Panc1 (cell line): ENCODE measurements around the gene TRMT61A. TPM values are rescaled to one million over a fixed set of nuclear protein-coding genes. Genes with fewer than 3 reads are reported as not detected.

Experiments used
- ATAC-seq: fragments of 200-7000 bp; cut with Tn5 transposase; 2 replicates; pipeline ENCODE4 v1.9.1; 2020; ENCODE audit warnings: mild to moderate bottlenecking, moderate library complexity
- BruUV-seq: library from RNA; stranded (reverse); fragments of 400-500 nt; replicated peaks from 2 replicates; lab custom pipeline; 2021; lab: Mats Ljungman, UMichigan
- CTCF ChIA-PET: fragments of 300-600 bp; sonication (Branson Sonifier 250); formaldehyde crosslinking; loops from one replicate; lab custom pipeline; 2022; ENCODE audit warnings: antibody characterized with exemption; lab: Charles Lee
- POLR2A ChIA-PET: fragments of 300-600 bp; sonication (Branson Sonifier 250); formaldehyde crosslinking; loops from one replicate; lab custom pipeline; 2022; ENCODE audit warnings: antibody characterized with exemption; lab: Charles Lee
- DNase-seq: peaks from one replicate; pipeline ENCODE4 v3.0.0-alpha.2; 2010; ENCODE audit warnings: low read depth, low spot score
- H3K27ac ChIP-seq: 2 replicates; pipeline ENCODE4 v1.5.1; 2011; ENCODE audit warnings: mild to moderate bottlenecking, low read length, inconsistent platforms
- H3K27me3 ChIP-seq: fragments of 200-500 bp; sonication (Bioruptor generic); 2 replicates; pipeline ENCODE4 v1.6.0; 2014; ENCODE audit warnings: low read length, inconsistent platforms; ENCODE audit not compliant: control insufficient read depth, insufficient read depth
- H3K36me3 ChIP-seq: fragments of 200-500 bp; sonication (Bioruptor generic); 2 replicates; pipeline ENCODE4 v1.5.1; 2014; ENCODE audit warnings: inconsistent platforms, mild to moderate bottlenecking, low read length, moderate library complexity; ENCODE audit not compliant: control insufficient read depth, insufficient read depth
- H3K4me1 ChIP-seq: 2 replicates; pipeline ENCODE4 v1.5.1; 2011; ENCODE audit warnings: inconsistent platforms, mild to moderate bottlenecking, low read length, moderate library complexity; ENCODE audit not compliant: control insufficient read depth, insufficient read depth
- H3K4me3 ChIP-seq, 2 experiments: 2 replicates each; pipeline ENCODE4 v1.5.1; 2011 to 2012; ENCODE audit warnings: low read depth in 2 of 2, low read length in 2 of 2, mild to moderate bottlenecking in 2 of 2, inconsistent platforms in 1 of 2, moderate library complexity in 1 of 2
- H3K9me3 ChIP-seq: fragments of 200-500 bp; sonication (Bioruptor generic); 2 replicates; pipeline ENCODE4 v1.5.1; 2014; ENCODE audit warnings: low read depth, mild to moderate bottlenecking, inconsistent platforms, low read length, moderate library complexity; ENCODE audit not compliant: control insufficient read depth, insufficient read depth
- POLR2AphosphoS5 ChIP-seq: IDR thresholded peaks from 2 replicates; pipeline ENCODE4 v1.6.1; 2012; ENCODE audit warnings: mild to moderate bottlenecking, low read depth, low read length, moderate library complexity
- REST ChIP-seq, 2 experiments: IDR thresholded peaks; 2 replicates each; pipeline ENCODE4 v1.6.1; 2011 to 2012; ENCODE audit warnings: low read depth in 2 of 2, control low read depth in 1 of 2, low read length in 1 of 2, mild to moderate bottlenecking in 1 of 2, moderate library complexity in 1 of 2; ENCODE audit not compliant: insufficient read depth in 1 of 2
- SIN3A ChIP-seq: IDR thresholded peaks from 2 replicates; pipeline ENCODE4 v1.6.1; 2012; ENCODE audit warnings: low read depth, mild to moderate bottlenecking, low read length, moderate library complexity, borderline replicate concordance; ENCODE audit not compliant: insufficient read depth
- TCF7L2 ChIP-seq: IDR thresholded peaks from 2 replicates; pipeline ENCODE4 v1.6.1; 2011; ENCODE audit warnings: mild to moderate bottlenecking, low read depth, low read length, inconsistent platforms
- in situ Hi-C: cut with HindIII; loops from 2 replicates; pipeline ENCODE4 v1.10.0; 2016; ENCODE audit warnings: low sequenced_read_pairs, low pct_unique_long_range_greater_than_20kb
- intact Hi-C: fragments of 100-400 bp; cut with micrococcal nuclease; formaldehyde crosslinking; loops from one replicate; pipeline ENCODE4 v1.10.0; 2022; ENCODE audit not compliant: unreplicated experiment
- total RNA-seq: library from RNA; stranded (reverse); gene quantifications from one replicate; pipeline ENCODE4 v1.2.1, GENCODE V29; 2021; ENCODE audit not compliant: unreplicated experiment
- TF ChIP-seq, protein P1 (sequence below): fragments of 450-650 bp; IDR thresholded peaks from 2 replicates; pipeline ENCODE4 v1.5.1; 2017; ENCODE audit warnings: mild to moderate bottlenecking

TRMT61A gene
- total RNA-seq, 1 experiment from 2014 or later: 22.9 TPM

DNA sequence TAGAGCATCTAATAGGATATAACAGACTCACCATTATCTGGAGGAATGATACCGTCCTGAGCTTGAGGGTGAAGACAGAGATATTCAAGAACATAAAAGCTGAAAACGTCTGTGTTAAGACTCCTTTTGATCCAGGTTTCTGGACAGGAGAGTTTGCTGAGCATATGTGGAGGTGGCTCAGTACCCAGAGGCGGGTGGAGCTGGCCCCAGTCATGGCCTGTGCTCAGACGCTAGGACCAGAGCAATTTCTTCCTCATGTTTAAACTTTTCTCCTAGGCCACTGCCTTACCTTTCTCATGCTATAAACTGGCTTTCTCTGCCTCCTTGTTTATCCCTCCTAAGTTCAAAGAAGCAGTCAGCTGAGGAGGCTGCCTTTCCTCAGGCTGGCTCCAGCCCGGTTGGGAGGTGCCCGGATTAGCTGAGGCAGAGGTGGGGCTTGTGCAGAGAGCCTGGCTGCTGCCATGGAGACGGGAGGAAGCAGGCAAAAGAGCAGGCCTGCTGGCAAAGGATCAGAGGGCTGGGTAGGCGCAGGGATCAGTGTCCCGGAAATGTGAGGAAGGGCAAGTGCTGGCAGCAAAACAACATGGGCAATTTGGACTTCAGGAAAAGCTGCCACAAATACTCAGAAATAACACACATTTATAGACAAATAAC, 47.5 kb downstream of the TRMT61A start:
- no peak overlapping the region for H3K27ac ChIP-seq
- peak; percentile 74 for TF ChIP-seq TCF7L2
- TF ChIP-seq SIN3A: no peak
- no peaks in the 10 kb centered on the region; the same call in none of the 2 replicates for H3K4me1 ChIP-seq
- H3K27me3 ChIP-seq: no peaks in the 10 kb centered on the region
- peak; percentile 78 for ATAC-seq
- ChIA-PET CTCF (no interaction called here), POLR2A (interaction anchor here (0.6 kb wide), 1 partner anchor 122 kb away, joined by 3 read pairs; no protein-coding TSS in a partner anchor)
- in situ Hi-C loops: no loop called here
- H3K9me3 ChIP-seq: no peaks in the 10 kb centered on the region
- H3K4me3 ChIP-seq: no peak overlapping the region
- intact Hi-C loops: no loop called here
- BruUV-seq: no TSS peak
- no peak for DNase-seq
- no peaks in the 10 kb centered on the region; the same call in 1 of the 2 replicates for H3K36me3 ChIP-seq

- Histone ChIP-seq H3K4me1 (no peaks in the 10 kb centered on the region; the same call in none of the 2 replicates), H3K27me3 (no peaks in the 10 kb centered on the region), H3K9me3 (no peaks in the 10 kb centered on the region), H3K27ac (no peak overlapping the region), H3K36me3 (no peaks in the 10 kb centered on the region; the same call in 1 of the 2 replicates), H3K4me3 (no peak overlapping the region)
- intact Hi-C loops (no loop called here), in situ Hi-C loops (no loop called here)
- ATAC-seq (no peak), DNase-seq (no peak)
- ChIA-PET CTCF (no interaction called here), POLR2A (no interaction called here)
- TF ChIP-seq REST (IDR thresholded peaks at IDR 0.05; ENCODE audit: insufficient read depth in 1 of 2, low read depth in 2 of 2, low read length in 1 of 2): no peak
- TF ChIP-seq, protein P1, sequence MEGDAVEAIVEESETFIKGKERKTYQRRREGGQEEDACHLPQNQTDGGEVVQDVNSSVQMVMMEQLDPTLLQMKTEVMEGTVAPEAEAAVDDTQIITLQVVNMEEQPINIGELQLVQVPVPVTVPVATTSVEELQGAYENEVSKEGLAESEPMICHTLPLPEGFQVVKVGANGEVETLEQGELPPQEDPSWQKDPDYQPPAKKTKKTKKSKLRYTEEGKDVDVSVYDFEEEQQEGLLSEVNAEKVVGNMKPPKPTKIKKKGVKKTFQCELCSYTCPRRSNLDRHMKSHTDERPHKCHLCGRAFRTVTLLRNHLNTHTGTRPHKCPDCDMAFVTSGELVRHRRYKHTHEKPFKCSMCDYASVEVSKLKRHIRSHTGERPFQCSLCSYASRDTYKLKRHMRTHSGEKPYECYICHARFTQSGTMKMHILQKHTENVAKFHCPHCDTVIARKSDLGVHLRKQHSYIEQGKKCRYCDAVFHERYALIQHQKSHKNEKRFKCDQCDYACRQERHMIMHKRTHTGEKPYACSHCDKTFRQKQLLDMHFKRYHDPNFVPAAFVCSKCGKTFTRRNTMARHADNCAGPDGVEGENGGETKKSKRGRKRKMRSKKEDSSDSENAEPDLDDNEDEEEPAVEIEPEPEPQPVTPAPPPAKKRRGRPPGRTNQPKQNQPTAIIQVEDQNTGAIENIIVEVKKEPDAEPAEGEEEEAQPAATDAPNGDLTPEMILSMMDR: no peak
- no peak for TF ChIP-seq TCF7L2
- no peak for TF ChIP-seq POLR2AphosphoS5
- no peak for TF ChIP-seq SIN3A
- no TSS peak for BruUV-seq
These were observed 49.5 kb downstream of the TRMT61A start for GRCh38 chr14:103578401-103579075.
